Myocyte (in vitro differentiated cells): ENCODE results near the gene PTGES3. TPM values are rescaled to one million over a fixed set of nuclear protein-coding genes. Genes with fewer than 3 reads are reported as not detected.
A peak's percentile ranks its signal among the peaks of the same experiment; 100 is the strongest.

ENCODE experiments used
- DNase-seq: peaks from one replicate; pipeline ENCODE4 v3.0.0-alpha.2; 2012; ENCODE audit warnings: low read depth
- total RNA-seq: library from RNA; depleted of rRNA; stranded (reverse); fragments of >200 nt; gene quantifications from 2 replicates; pipeline ENCODE4 v1.2.3, GENCODE V29; 2014

PTGES3 gene
- total RNA-seq, 1 donor from 2014 or later, result 82.2 TPM

DNA sequence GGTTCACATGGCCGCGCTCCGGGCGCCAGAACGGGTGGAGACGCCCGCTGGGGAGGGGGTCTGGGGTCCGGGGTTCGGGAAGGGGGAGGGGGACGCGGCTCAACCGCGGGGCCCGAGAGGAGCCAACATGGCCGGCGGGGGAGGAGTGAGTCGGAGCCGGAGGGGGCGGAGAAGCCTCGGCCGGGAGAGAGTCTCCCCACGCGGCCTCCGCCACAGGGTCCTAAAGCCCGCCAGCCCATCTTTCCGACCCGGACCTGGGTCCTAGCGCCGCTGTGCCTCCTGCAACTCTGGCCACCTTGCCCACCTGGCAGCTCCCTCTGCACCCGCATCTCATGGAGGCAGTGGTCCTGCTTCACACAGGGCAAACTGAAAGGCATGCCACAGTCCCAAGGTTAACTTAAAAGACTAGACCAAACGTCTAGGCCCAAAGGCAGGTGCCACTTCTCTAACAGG lies 57.9 kb downstream of the PTGES3 start, which contains the start of gene BAZ2A:
Gene BAZ2A, minus strand, starts transcription at position 147 of the 453 bp plus-strand sequence. CDS start 12,796 bp downstream, outside the sequence.
- DNase-seq, result peak; percentile 90

DNA sequence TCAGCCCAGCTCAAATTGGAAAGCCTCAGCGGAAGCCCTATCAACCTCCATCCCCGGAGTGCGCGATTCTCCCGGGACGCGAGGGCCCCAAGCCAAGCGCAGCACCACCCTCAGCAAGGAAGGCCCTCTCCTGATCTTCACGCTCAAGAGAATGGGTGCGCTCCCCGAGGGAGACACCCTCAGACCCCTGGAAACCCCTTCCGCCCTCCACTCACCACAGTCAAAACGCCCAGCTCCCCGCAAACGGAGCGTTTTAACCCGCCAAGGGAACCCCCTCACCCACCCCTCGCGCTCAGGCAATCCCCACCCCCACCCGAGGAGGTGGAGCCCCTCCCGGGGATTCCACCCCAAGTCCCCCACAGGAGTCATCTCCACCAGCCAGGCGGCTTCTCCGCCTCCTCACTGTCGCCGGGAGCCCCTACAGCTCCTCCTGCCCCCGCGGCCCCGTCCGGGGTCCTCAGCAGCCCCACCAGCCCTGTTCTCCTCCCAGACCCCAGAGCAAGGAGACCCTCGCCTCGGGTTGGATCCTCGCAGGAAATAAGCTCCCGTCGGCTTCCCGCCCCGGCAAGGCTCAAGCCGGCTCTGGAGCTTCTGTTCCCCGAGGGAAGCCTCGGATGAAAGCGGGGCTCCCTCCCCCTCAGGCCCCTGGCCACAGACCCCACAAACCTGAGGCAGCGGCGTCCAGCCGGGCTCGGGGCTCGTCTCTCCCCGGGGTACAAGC lies 58.5 kb downstream of the PTGES3 start:
- peak; percentile 15 for DNase-seq

GRCh38 chr12:56628671-56629458 lies 59.2 kb downstream of the PTGES3 start:
- DNase-seq, result peak; percentile 66

DNA sequence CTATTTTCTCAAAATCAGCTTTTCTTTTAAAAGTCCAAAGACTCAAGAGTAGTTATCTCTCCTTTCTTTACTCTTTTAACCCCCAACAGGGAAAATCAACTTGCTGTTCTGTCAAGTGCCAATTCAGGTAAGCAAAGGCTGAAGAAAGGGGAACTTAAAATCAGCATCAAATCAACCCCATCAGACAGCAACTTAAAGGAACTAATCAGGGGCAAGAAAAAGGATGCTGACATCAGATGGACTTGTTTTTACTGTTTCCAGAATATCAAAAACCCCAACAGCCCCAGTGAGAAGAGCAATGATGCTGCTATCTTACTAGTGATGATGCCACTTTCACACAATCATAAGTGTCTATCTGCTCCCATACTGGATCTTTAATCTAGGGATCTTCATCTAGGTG lies 61.4 kb downstream of the PTGES3 start:
- no peak for DNase-seq

DNA sequence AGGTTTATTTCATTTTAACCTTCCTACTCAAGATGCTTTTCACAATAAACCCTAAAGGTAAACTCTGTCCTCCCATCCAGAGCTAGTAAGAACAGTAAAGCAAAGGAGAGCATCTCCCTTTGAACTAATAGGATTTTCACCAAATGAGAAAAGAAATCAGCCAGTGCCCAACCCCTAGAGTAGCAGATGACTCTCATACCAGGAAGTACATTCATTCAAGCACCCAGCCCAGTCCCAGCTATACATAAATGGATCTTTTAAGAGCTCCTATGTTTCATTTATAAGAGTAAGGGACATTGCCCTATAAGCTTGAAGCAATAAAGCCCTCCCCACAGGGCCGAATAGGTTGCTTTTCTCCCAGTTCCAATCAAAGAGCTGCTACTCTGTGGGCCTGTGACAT lies 65.5 kb downstream of the PTGES3 start:
- DNase-seq, result no peak

GRCh38 chr12:56616925-56617324 lies 71.2 kb downstream of the PTGES3 start:
- no peak for DNase-seq

DNA sequence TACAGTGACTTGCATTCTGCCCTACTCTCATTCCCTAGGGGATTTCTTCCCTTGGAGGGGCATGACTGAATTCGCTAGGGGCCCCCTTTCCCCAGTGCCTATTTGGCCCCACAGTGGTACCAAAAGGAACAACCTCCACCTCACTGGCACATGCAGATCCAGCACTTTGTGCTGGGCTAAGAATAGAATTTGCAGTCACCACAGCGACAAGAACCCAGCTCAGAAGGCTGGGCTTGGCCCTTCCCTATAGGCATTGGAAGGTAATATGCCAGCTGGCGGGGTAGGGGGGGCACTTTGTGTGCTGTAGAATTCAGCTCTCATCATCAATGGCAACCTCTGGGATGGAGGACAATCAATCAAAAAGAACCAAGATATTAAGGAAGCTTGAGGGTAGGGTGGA lies 71.8 kb downstream of the PTGES3 start:
- peak; percentile 20 for DNase-seq

- DNase-seq, result no peak
These were observed 73.5 kb downstream of the PTGES3 start for GRCh38 chr12:56614627-56615026.

Other genes with a start within 250 kb of the PTGES3 start
- gene TIMELESS, start 238.9 kb downstream of the PTGES3 start, total RNA-seq, result 4.5 and 5.5 TPM in 2 replicates
- gene MIP, start 233.6 kb downstream of the PTGES3 start, total RNA-seq, result 0.24 TPM in 1 of 2 replicates, not detected in the other
- gene SPRYD4, start 219.7 kb downstream of the PTGES3 start, total RNA-seq, result 2.1 and 2.4 TPM in 2 replicates
- not detected in 2 replicates for gene GLS2, start 200.1 kb downstream of the PTGES3 start, total RNA-seq
- gene RBMS2, start 166.5 kb downstream of the PTGES3 start, total RNA-seq, result 9.2 and 9.7 TPM in 2 replicates
- gene BAZ2A, start 58.0 kb downstream of the PTGES3 start, total RNA-seq, result 23.2 and 27.0 TPM in 2 replicates
- 614 and 728 TPM in 2 replicates for gene ATP5F1B, start 42.3 kb downstream of the PTGES3 start, total RNA-seq
- gene NACA, start 37.0 kb upstream of the PTGES3 start, total RNA-seq, result 1,145 and 1,201 TPM in 2 replicates
- gene PRIM1, start 64.0 kb upstream of the PTGES3 start, total RNA-seq, result 1.7 TPM in 2 replicates
- gene HSD17B6, start 75.0 kb upstream of the PTGES3 start, total RNA-seq, result 0.10 and 0.45 TPM in 2 replicates
- 0.16 TPM in 1 of 2 replicates, not detected in the other for gene SDR9C7, start 246.1 kb upstream of the PTGES3 start, total RNA-seq